HG02884 (cell line): ENCODE data around the gene FEV.

Experiments used
- ATAC-seq: cut with Tn5 transposase; IDR thresholded peaks from one replicate; pipeline ENCODE4 v1.9.1; 2021; ENCODE audit warnings: mild to moderate bottlenecking, moderate library complexity; ENCODE audit not compliant: unreplicated experiment

Gene FEV

DNA sequence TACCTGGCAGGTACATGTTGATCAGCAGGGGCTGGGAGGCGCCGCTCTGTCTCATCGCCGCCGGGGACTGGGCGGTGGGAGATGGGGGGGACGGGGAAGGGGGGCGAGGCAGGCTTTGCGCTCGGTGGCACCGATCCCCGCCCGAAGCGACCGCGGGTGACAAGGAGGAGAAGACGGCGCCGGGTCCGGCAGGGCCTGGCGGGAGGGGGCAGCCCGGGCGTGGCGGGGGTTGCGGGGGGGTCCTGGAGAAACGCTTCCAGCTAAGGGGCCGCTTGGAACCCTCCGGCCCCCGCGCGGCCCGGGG is at the start of gene FEV:
Gene FEV, minus strand, starts transcription at position 164 of the 304 bp plus-strand sequence. Its CDS starts 109 bp downstream, at position 55.
- no peak for ATAC-seq

DNA sequence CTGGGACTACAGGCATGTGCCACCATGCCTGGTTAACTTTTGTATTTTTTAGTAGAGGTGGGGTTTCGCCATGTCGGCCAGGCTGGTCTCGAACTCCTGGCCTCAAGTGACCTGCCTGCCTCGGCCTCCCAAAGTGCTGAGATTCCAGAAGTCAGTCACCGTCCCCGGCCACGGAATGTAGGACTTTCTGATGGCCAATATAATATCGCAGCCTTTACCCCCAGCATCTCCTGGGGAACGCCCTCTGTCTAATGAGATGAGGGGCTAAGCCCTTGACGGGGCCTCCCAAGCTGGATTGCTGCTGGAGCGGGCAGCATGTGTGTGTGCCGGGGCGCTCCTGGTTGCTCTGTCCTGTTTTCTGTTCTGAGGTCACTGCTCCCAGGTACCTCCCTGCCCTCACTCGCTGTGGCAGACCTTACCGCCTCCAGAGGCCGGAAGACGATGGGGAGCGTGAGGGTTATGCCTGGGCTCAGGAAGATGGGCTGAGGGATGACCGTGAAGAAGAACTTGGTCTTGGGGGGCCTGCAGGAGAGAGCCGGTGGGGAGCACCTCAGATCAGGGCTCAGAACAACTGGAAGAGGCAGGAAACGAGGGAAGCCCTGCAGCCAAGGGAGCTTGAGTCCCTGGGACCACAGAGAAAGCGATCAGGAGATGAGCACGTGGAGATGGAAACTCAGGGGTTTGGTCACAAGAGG is 47.2 kb upstream of the FEV start:
- no peak for ATAC-seq

DNA sequence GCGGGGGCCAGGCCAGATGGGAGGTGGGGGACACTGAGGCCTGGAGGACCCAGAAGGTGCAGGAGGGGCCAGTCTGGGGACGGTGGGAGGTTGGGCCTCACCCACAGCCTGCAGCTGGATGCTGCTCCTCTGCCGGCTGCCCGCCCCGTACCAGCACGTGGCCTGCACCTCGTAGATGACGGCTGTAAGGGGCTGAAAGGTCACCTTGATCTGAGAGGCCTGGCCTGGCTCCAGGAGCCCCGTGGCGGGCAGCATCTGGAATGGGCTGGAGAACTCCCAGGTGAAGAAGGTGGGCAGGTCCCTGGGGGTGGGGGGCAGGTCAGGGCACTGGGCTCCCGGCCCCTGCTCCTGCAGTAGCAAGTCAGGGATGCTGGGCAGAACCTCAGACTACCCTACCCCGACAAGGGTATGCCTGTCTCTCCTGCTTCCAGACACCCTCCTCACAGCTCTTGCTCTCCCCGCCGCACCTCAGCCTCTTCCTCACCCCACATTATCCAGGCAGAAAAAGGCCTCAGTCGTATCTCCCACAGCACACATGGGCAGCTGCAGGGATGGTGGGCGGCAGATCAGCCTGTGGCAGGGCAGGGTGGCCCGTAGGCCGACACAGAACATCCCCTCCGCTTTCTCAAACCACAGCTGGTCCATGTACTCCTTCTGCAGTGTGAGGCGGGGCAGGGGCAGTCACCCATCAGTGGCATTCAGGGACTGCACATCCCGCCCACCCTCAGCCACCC is 46.2 kb upstream of the FEV start:
- no peak for ATAC-seq

DNA sequence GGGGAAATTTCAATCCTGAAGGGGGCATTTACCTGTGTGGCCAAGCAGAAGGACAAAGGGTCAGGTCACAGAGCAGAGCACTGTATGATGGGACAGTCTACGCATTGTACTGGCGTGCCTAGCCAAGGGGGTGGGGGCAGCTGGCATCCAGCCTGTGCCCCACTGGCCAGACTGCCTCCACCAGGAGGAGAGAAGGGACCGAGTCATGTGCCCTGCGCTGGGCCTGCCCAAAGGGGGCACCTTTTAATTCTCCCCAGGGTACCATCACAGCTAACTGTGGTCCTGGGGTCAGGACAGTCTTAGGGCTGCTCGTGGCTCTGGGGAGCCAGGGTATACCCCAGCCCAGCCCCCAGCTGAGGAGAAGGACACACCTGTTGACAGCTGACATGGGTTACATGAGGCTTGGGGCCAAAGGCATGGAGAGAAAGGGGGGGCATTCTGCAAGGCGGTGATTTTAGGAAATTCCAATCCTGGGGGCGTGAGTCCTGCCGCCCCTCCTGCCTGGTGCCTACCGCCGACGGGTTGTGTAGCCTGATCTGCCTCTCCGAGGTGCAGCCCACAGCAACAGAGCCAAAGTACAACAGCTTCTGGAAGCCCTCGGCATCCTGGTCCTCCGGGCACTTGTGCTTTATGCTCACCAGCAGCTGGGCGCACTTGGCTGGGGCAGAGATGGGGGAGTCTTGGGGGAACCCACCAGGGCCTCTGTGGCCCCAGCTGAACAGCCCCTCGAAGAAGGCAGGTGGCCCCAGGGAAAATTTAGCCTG is 45.4 kb upstream of the FEV start:
- ATAC-seq: no peak

DNA sequence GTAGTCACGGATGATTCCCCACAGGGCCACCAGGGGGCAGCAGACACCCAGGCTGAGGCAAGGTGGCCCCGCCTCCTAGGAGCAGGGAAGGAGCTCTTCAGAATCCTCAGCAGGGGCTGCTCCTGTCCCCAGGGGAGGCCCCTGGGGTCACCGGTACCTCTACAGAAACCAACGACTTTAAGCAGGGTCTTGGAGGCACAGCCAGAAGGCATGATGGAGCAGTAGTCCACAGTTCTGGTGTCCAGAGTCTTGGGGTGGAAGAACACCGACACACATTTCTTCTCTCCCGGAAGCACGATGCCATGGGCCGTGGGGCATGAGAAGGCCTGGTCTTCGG is 44.8 kb upstream of the FEV start:
- peak; percentile 80 for ATAC-seq

DNA sequence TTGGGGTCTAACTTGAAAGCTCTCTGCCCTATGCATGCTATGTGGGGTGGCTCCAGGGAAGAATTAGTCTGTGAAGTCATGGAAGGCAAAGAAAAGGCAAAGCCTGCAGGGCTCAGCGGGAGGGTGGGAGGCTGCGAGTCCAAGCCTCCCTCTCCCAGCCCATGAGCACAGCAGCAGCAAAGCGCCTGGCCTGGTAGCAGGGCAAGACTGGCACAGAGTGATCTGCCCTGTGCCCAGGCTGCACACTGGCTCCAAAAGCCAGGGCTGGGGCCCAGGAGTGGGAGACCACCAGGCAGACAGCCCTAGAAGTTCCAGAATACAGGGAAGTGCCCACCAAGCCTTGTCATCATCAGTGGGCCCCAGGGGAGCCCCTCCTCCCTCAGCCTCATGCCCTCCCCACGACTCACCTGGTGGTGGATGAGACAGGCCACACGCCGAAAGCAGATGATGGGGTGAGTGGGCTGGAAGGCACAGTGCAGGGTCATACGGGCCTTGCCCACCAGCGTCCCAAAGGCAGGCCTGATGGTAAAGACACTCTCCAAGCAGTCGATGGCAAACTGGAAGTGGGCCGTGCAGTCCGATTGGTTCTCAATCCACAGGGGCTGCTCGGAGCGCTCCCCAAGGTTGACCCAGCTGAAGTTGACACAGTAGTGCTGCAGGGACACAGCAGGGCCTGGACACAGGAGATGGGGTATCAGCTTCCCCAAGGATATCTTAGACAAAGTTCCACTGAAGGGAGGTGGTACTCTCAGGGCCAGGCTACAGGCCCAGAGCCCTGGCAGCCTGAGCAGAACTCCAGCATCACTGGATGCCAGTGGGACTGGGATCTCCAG is 44.2 kb upstream of the FEV start:
- ATAC-seq: no peak

DNA sequence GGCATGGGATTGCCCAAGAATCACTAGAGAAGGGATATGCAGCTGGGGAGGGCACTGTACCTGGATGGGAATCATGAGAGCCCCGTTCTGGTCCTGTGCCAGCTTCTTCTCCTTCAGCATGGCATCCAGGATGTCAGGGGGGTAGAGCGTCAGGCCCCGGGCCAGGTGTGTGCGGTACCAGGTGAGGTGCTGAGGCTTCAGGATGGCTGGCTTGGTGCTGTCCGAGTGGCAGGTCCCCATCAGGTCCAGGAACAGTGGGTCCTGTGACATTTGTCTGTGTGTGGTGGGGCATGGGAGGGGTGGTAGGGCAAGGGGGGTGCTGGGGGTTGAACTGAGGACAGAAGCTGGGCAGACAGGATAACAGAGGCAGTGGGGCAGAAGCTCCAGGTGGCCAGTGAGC is 43.2 kb upstream of the FEV start:
- ATAC-seq: no peak

DNA sequence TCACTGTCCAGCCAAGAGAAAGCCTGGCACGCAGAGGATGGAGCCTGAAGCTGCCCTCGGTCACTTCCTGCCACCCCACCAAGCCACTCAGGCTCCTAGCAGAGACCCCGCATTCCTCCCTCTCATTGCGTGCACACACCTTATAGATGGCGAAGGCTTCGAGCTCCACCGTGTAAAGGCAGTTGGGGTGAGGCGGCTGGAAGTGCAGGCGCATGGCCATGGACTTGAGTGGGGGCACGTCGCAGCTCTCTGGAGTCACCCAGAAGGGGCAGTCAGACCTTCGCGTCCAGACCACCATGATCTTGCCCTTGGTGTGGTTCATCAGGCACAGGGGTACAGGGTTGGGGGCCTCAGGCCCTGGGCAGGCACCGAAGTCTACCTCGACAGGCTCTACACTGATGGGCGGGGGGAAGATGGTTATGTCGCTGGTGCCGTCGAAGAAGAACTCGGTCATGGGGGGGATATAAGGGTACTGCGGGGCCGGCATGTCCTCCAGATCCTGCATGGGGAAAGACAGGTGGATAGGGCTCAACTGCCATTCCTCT is 42.6 kb upstream of the FEV start:
- no peak for ATAC-seq

DNA sequence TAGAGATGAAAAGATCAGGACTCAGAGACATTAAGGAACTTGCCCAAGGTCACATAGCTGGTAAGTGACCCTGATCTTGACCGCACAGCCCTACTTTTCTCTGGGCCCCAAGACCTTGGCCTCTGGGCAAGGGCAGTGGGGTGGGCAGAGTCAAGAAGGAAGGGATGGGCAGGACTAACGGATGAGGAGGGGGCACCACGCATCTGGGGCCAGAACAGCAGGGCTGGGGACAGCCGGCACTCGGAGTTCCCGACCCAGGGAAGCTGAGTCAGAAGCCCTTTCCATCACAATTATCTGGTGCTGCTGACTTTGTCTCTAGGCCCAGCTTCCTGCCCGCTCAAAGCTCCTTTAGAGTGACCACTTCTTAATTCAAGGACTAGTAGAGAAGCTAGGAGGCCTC is 42.0 kb upstream of the FEV start:
- no peak for ATAC-seq

DNA sequence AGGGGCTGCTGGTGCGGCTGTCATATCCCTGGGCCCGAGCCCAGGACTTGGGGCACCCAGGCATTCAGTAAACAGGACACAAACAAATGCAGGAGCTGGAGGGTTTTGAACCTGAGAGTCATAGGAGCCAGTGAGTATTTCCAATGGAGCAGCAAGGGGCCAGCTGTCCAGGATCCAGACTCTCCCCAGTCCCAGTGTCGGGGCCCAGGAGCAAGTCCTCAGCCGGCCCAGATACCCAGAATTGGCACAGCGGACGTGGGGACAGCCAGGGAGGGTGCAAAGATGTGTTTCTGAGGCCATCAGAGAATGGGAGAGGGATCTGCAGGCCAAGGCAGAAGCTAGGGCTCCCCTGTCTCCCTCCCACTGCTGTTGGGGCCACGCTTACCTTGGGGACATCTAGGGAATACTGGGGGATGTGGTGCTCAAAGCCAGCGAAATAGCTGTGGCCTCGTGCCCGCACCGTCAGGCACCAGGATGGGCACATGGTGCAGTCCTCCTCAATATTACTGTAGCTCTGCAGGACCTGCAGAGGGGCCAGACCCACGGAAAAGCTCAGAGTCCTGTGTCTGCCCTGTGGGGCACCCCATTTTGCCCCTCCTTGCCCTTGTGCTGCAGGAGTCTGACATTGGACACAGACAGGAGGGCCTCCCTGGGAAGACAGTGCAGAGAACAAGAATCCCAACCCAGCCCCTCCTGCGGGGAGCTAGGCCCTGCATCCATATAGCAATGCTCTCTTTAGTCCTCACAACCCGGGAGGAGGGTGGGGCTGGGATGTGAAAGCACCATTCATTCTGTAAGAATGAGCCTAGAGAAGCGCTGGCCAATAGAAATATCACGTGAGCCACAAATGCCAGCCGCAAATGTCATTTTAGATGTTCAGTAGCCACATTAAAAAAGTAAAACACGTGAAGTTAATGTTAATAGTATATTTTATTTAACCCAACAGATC is 40.9 kb upstream of the FEV start:
- no peak for ATAC-seq

DNA sequence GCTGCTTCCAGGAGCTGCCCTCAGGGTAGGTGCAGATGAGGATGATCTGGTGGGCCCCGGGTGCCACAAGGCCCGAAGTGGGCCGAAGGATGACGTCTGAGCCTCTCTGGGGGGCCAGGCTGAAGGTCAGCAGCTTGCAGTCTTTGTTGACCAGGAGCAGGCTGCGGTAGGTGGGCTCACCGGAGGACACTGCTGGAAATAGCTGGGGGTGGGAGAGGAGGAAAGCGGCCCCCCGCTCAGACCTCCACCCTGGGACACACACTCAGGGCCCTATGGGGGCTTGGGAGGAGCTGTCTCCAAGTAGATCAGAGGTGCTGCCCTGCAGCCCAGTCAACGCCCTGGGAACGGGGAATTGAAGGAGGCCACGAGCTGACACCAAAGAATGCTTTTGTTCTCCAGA is 39.1 kb upstream of the FEV start:
- no peak for ATAC-seq

DNA sequence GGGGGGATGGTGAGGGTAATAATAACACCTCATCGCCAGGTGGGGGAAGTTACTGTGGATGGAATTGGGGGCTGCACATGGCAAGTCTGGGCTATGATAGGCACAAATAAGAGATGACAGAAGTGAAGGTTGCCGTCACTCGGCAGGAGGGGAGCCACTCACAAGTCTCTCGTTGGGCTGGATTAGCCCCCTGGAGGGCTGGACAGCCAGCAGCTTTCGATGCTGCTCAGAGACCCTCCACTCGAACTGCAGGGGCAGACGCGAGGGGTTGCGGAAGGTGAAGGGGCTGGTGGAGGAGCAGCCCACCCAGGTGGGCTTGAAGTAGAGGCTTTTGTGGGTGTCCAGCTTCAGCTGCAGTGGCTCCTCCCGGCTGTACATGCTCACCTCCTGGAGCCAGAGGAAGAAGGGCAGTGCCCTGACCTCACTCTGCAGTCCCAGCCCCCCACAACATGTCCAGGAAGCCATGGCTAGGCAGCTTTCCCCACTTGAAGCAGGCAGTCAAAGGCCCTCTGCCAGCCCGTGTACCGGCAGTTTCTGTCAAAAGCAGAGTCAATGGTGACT is 38.1 kb upstream of the FEV start:
- no peak for ATAC-seq

DNA sequence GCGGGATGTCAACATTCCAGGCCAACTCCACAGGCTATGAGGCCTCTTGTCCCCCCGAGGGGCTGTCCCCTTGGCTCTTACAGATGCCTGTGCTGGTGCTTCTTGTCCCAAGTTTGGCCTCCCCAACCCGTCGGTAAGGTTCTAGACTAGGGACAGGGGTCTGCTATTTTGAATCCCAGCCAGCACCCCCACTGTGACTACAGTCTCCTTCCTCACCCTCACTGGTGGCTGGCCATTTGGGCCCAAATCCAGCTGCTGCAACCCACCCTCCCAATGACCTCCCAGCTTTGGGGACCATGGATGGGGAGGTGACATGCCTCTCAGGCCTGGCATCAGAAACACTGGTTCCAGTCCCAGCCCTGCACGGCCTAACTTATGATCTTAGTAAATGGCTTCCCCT is 37.6 kb upstream of the FEV start:
- no peak for ATAC-seq

DNA sequence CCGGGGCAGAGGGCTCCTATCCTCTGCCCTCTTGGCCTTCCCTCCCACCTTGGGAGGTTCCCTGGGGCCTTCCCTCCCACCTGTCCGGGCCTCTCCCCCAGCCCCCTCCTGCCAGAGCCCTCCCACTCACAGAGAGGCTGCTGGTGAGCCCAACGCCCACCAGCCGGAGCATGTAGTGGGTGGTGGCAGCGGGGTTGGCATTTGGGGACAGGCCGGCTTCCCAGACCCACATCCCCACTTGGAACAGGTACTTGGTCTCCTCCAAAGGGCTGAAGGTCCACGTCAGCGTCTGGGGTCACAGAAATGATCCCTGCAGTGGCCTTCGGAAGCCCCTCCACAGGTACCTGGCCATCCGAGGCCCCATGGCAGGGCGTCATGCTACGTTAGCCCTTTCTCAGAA is 37.1 kb upstream of the FEV start:
- no peak for ATAC-seq

DNA sequence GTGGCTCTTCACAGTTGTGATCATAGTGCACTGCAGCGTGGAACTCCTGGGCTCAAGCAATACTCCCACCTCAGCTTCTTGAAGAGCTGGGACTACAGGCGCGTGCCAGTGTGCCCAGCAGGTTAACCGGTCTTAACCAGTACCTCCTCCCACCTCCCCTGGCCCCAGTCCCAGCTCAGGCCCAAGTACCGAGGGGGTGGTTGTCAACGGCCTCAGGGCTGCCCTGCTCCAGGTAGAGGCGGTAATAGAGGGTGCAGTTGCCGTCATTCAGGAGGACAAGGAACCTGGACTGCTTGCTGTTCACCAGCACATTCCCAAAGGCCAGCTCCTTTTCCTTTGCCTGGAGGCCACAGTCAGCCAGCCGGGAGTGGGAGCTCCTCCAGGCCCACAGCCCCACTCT is 36.6 kb upstream of the FEV start:
- no peak for ATAC-seq

DNA sequence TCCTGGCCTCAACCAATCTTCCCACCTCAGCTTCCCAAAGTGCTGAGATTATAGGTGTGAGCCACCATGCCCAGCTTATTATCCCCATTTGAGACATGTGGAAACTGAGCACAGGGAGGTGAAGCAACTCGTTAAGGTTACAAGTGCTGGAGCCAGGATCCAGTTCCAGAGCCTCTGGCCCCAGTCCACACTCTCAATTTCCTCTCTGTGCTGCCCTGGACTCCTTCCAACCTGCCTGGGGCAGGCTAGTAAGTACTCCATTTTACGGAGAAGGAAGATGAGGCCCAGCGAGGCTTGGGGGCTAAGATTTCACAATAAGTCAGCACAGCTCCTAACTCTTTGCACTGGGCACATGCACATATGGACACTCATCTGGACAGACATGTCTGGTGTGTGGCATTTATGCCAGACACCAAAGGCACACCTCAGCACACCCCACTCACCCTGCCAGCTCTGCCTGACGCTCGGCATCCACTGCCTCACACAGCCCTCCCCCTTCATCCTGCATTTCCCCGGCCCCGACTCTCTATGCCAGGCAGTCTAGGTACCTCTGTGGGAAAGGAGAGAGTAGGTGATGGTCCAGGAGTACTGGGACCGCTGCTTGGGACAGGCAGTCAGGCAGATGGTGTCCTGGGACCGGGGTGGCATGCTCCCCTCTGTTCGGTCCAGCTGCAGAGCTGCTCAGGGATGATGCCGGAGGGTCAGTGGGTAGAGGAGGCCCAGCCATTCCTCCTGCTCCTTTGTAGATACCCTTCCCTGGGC is 35.8 kb upstream of the FEV start:
- ATAC-seq: no peak

DNA sequence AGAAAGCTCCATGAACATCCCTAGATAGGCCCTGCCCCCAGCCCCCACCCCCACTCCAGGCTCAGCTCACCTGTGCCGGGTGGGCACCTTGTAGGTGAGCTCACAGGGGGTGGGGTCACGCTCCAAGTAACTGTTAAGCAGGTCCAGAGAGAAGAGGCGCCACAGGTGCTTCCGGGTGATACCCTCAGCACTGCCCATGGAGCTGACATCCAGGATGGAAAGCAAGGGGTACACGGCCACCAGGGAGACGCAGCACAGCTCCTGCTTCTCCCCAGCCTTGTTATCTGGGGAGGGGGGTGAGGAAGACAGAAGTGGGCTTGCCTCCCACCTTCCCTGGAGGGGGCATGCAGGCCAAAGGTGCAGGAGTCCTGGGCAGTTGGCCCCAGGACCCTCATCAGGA is 34.5 kb upstream of the FEV start:
- ATAC-seq: no peak

DNA sequence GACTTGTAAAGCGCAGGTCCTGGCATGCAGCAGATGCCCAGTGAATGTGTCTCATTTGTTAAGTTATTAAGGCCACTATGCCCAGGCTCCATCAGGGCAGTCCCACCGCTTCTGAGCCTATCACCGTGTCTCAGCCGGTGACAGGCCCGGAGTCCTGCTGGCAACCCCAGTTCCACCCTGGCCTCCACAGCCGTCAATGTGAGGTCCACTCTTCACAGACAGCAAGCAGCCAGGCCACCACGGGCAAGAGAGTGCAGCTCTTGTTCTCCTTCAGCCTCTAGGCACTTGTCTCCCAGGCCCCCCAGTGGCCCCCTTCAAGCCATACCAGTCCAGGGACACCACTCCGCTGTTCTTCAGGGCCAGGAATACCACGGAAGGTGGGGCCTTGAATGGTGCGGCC is 33.7 kb upstream of the FEV start:
- no peak for ATAC-seq

DNA sequence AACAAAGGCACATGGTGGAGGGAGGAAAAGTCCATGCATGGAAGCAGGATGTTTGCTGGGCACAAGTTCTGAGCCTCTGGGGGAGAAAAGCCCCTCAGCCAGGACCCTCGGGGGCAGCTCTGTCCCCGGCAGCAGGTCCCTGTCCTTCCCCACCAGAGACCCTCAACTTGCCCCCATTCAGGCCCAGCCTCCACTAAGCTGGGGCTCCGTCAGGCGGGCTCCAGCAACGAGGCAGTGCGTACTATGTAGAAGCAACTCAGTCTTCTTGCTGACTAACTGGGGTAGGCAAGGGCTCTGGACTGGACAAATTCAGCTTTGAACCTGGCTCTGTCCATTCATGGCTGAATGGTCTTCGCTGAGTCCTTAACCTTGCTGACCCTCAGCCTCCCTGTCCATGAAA is 33.3 kb upstream of the FEV start:
- no peak for ATAC-seq
